ENCODE measurements around the gene JADE2.
"Not testable (repeated sequence)": the region's sequence is repeated elsewhere in the genome, so short reads cannot be mapped to it uniquely, and the experiment has no call there.

Gene JADE2

DNA sequence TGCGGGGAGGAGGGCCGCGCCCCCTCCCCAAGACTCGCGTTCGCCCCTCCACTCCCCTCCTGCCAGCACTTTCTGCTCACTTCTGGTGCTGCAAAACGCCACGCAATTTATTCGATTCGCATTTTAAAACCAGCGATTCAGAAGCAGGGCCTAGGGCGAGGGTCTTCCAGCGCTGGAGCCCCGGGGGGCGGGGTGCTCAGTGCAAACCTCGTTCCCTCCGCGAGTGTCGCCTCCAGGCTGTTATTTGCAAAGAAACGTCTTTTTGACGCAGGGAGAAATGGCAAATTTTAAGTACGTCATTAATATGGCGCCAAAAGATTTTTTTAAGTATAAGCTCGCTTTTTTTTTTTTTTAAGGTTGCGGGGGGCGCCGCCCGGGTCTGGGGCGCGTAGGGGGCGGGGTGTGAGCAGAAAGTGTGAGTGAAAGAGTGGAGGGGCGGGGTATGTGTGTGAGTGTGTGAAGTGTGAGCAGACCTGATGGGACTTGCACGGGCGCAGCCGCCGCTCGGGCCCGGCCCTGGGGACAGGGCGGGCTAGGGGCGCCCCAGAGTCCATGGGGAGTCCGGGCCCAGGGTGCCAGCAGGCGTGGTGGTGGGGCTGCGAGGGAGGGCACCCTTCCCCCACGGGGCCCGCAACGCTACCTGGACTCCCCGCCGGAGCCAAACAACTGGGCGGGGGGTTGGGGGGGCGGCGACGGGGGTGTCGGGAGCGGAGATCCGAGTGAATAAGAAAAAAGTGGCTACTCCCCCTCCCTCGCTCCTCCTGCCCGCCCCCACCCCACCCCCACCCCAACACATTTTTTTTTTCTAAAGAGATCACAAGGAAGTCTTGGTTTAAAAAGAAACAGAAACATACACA is at the start of gene JADE2:
Gene JADE2, plus strand, starts transcription at position 845 of the 857 bp plus-strand sequence. CDS start 10,188 bp downstream, outside the sequence.
- H3K4me1 ChIP-seq (ENCODE audit: insufficient read depth, low read length) = peaks cover 43% of the 10 kb centered on the region
- H3K36me3 ChIP-seq (ENCODE audit: insufficient read depth, low read length) = no peaks in the 10 kb centered on the region
- peak within 1 kb of the TSS; percentile 96 for H3K9ac ChIP-seq (ENCODE audit: low read depth, low read length)
- no peaks in the 10 kb centered on the region for H3K9me3 ChIP-seq (ENCODE audit: control insufficient read depth, insufficient read depth, low read length)

DNA sequence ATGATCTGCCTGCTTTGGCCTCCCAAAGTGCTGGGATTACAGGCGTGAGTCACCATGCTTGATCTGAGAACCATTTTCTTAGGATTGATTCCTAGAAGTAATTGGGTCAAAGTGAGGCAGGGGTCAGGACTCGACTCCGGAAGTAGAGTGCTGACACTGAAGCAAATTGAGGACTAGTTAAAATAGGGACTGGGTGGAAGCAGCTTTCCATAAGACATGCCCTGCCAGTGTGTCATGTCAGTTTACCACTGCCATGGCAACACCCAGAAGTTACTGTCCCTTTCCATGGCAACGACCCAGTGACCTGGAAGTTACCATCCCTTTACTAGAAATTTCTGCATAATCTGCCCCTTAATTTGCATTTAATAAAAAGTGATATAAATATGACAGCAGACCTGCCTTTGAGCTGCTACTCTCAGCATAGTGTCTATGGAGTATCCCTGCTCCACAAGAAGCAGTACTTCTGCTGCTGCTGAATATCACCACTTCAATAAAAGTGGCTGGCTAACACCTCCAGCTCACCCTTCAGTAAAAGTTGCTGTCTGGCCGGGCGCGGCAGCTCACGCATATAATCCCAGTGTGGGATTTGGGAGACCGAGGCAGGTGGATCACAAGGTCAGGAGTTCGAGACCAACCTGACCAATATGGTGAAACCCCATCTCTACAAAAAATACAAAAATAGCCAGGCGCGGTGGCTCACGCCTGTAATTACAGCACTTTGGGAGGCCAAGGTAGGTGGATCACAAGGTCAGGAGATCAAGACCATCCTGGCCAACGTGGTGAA is 47.8 kb upstream of the JADE2 start:
- no peak overlapping the region for H3K9ac ChIP-seq (ENCODE audit: low read depth, low read length)
- no peaks in the 10 kb centered on the region; the same call in 1 of the 2 replicates for H3K9me3 ChIP-seq (ENCODE audit: control insufficient read depth, insufficient read depth, low read length)
- no peaks in the 10 kb centered on the region for H3K36me3 ChIP-seq (ENCODE audit: insufficient read depth, low read length)
- H3K4me1 ChIP-seq (ENCODE audit: insufficient read depth, low read length) = no peaks in the 10 kb centered on the region

DNA sequence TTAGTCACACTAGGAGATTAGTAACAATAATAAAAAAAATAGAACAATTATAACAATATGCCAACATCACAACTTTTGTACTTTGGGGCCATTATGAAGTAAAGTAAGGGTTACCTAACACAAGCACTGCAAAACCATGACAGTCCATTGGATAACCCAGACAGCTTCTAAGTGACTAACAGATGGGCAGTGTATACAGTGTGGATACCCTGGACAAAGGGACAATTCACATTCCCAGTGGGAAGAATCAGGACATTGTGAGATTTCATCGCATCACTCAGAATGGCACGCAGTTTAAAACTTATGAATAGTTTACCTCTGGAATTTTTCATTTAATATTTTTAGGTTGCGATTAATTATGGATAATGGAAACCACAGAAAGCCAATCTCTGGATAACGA is 45.6 kb upstream of the JADE2 start:
- H3K36me3 ChIP-seq (ENCODE audit: insufficient read depth, low read length) = no peaks in the 10 kb centered on the region
- no peak overlapping the region for H3K9ac ChIP-seq (ENCODE audit: low read depth, low read length)
- H3K4me1 ChIP-seq (ENCODE audit: insufficient read depth, low read length) = no peaks in the 10 kb centered on the region
- H3K9me3 ChIP-seq (ENCODE audit: control insufficient read depth, insufficient read depth, low read length) = no peaks in the 10 kb centered on the region

DNA sequence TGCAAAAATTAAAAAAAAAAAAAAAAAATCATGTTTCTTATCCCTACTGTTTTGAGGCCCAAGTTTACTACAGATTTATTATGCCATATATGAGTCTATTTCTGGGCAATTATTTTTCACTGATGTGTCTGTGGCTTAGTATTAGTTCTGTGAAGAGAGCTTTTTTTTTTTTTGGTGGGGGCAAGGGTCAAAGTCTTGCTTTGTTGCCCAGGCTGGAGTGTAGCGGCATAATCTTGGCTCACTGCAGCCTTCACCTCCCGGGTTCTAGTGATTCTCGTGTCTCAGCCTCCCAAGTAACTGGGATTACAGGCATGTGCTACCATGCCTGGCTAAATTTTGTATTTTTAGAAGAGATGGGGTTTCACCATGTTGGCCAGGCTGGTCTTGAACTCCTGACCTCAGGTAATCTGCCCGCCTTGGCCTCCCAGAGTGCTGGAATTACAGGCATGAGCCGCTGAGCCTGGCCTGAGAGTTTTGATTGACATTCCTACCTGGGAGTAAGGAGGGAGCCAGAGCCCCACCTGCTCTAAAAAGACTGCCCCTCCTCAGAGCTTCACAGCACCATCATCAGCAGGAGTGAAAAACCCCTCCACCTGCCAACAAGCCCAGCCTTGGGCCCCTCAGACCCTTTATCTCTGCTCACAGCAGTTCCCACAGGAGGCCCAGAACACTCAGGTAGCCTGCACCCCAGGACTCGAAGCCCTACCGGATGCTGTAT is 36.1 kb upstream of the JADE2 start:
- Histone ChIP-seq H3K9me3 (ENCODE audit: control insufficient read depth, insufficient read depth, low read length) (peaks cover 10% of the 10 kb centered on the region; the same call in 1 of the 2 replicates), H3K9ac (ENCODE audit: low read depth, low read length) (no peak overlapping the region), H3K4me1 (ENCODE audit: insufficient read depth, low read length) (peaks cover 5% of the 10 kb centered on the region; the same call in 1 of the 2 replicates), H3K36me3 (ENCODE audit: insufficient read depth, low read length) (no peaks in the 10 kb centered on the region)

DNA sequence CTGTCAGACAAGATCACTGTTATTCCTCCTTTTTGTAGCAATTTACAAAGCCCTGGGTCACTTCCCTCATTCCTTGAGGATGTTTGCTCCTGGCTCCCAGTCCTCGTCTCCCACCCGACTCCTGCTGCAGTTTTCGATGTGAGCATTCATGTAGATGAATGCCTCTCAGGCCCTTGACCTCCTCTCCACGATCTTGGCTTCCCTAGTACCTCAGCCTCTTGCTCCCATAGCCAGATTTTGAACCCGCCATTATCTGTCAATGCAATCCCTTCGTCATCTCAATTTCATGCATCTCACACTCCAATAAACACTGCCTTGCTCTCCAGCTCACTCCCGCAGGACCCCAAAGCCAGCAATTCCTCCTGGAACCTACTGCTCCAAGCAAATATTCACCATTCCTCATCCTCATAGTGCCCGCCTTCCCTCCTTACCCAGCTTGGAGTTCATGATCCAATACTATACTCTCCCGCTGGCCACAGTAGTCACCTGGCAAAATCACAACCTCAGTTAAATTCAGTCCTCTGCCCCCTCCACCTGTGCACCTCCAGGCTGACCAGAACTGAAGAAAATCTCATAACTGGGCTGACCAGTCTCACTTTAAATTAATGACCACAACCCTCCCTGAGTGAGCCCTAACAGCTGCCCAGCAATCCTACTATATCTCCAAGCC is 35.1 kb upstream of the JADE2 start:
- Histone ChIP-seq H3K9me3 (ENCODE audit: control insufficient read depth, insufficient read depth, low read length) (peaks cover 5% of the 10 kb centered on the region; the same call in 1 of the 2 replicates), H3K4me1 (ENCODE audit: insufficient read depth, low read length) (peaks cover 5% of the 10 kb centered on the region; the same call in 1 of the 2 replicates), H3K9ac (ENCODE audit: low read depth, low read length) (no peak overlapping the region), H3K36me3 (ENCODE audit: insufficient read depth, low read length) (no peaks in the 10 kb centered on the region)

DNA sequence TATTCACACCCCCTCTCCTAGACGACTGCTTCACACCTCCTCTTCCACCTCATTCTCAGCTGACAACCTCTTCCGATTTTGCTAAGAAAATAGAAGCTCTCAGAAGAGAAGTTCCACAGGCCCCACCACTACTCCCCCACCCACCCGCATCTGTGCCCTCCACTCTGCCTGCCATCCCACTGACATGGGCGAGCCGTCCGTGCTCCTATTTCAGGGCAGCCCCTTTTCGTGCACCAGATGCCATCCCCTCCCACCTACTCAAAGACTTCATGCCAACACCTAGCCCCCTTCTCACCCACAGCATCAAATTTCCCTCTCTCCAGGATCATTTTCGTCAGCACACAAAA is 34.6 kb upstream of the JADE2 start:
- Histone ChIP-seq H3K4me1 (ENCODE audit: insufficient read depth, low read length) (peaks cover 5% of the 10 kb centered on the region; the same call in 1 of the 2 replicates), H3K9ac (ENCODE audit: low read depth, low read length) (no peak overlapping the region), H3K36me3 (ENCODE audit: insufficient read depth, low read length) (no peaks in the 10 kb centered on the region), H3K9me3 (ENCODE audit: control insufficient read depth, insufficient read depth, low read length) (peaks cover under 1% of the 10 kb centered on the region; the same call in 1 of the 2 replicates)

DNA sequence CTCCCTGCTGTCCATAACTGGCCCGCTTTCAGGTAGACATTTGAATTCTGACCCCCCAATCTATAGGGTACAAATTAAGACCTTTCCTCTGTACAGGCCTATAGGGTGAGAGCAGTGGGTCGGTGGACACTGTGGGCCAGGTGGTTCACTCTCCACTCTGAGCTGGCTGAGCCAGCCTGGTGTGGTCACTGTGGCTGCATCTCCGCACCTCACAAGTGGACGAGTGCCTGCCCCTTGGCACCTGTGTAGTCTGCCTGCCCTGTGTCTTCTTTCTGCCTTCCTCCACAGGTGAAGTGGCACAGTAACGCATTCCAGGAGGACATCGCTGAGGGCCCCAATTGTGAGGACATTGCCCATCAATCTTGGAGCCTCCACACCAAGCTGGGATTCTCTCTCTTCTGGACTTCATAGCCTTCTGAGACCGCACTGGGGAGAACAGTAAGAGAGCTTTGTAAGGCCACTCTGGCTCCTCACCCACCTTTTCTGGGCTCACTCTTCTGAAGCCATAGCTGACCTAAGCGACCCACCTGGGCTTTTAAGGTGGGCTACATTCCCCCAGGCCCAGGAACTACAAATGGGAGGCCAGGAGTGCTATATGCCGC is 33.5 kb upstream of the JADE2 start:
- H3K9ac ChIP-seq (ENCODE audit: low read depth, low read length) = no peak overlapping the region

DNA sequence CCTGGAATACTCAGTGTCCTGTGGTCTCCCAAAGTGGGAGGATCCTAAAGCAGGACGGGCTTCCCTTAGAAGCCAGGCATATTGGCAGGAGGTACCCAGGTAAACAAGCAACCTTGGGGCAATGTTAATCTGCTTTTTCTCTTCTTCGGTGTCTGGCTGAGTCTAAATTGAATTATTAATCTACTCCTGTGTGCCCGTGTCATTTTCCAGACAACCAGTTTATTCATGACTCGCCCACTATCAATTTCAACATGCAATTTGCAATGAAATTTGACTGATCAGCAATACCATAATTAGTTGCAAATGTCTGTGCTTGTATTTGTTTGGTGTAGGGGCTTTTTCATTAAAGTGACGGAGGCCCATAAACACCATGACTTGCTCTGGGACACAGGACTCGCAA is 32.9 kb upstream of the JADE2 start:
- no peak overlapping the region for H3K9ac ChIP-seq (ENCODE audit: low read depth, low read length)
- H3K36me3 ChIP-seq (ENCODE audit: insufficient read depth, low read length) = no peaks in the 10 kb centered on the region
- H3K9me3 ChIP-seq (ENCODE audit: control insufficient read depth, insufficient read depth, low read length) = no peaks in the 10 kb centered on the region
- peaks cover 5% of the 10 kb centered on the region; the same call in 1 of the 2 replicates for H3K4me1 ChIP-seq (ENCODE audit: insufficient read depth, low read length)

More for the DNA sequence above, 33.5 kb upstream of the JADE2 start:
- Histone ChIP-seq H3K4me1 (ENCODE audit: insufficient read depth, low read length) (peaks cover 5% of the 10 kb centered on the region; the same call in 1 of the 2 replicates), H3K9me3 (ENCODE audit: control insufficient read depth, insufficient read depth, low read length) (no peaks in the 10 kb centered on the region), H3K36me3 (ENCODE audit: insufficient read depth, low read length) (no peaks in the 10 kb centered on the region)

DNA sequence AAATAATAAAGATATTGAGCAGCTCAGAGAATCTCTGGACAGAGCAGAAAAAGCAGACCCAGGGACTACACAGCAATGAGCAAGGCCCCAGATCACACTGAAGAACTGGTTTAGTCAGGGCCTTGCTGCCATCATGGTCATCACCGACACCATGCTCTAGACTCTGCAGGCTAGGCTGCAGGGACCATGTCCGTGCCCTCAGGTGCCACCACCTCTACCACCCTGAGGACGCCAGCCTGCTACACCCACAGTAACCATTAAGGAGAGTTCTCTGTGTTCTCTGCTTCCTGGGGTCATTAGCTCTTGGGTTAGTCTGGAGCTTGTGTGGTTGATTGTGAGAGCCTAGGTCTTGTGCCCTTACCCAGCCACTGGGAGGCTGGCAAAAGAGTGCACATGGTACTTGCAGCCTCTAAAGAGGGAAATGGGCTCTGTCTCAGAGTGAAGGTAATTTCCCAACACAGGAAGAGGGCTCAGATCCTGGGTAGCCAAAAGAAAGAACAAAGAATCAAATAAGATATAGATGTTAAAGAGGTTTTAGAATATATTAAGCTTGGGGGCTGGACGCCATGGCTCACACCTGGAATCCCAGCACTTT is 31.9 kb upstream of the JADE2 start:
- Histone ChIP-seq H3K9me3 (ENCODE audit: control insufficient read depth, insufficient read depth, low read length) (no peaks in the 10 kb centered on the region), H3K36me3 (ENCODE audit: insufficient read depth, low read length) (no peaks in the 10 kb centered on the region), H3K4me1 (ENCODE audit: insufficient read depth, low read length) (peaks cover 5% of the 10 kb centered on the region; the same call in 1 of the 2 replicates), H3K9ac (ENCODE audit: low read depth, low read length) (no peak overlapping the region)

DNA sequence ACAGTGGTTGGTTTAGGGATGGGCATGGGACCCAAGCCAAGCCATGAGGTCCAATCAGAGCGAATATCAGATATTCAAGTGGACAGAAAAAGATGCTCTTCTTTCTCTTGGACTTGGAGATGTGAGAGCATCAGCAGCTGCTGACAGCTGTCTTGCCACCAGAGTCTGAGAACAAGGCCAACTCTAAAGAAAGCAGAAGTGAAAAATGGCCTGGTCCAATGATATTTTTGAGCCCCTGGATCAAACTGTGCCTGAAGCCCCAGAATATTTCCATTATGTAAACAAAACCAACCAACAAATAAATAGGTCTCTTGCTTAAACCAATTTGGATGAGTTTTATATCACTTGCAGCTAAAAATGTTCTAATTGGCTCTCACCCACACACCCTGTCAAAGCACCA is 30.7 kb upstream of the JADE2 start:
- Histone ChIP-seq H3K4me1 (ENCODE audit: insufficient read depth, low read length) (peaks cover 3% of the 10 kb centered on the region; the same call in 1 of the 2 replicates), H3K36me3 (ENCODE audit: insufficient read depth, low read length) (no peaks in the 10 kb centered on the region), H3K9ac (ENCODE audit: low read depth, low read length) (no peak overlapping the region), H3K9me3 (ENCODE audit: control insufficient read depth, insufficient read depth, low read length) (no peaks in the 10 kb centered on the region)

DNA sequence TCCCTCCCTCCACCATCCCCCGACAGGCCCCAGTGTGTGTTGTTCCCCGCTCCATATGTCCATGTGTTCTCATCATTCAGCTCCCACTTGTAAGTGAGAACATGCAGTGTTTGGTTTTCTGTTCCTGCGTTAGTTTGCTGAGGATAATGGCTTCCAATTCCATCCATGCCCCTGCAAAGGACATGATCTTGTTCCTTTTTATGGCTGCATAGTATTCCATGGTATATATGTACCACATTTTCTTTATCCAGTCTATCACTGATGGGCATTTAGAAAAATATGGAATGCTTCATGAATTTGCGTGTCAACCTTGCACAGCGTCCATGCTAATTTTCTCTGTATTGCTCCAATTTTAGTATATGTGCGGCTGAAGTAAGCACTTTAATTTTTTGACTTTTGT is 25.6 kb upstream of the JADE2 start:
- peaks cover 36% of the 10 kb centered on the region for H3K4me1 ChIP-seq (ENCODE audit: insufficient read depth, low read length)
- H3K9ac ChIP-seq (ENCODE audit: low read depth, low read length); H3K36me3 ChIP-seq (ENCODE audit: insufficient read depth, low read length); H3K9me3 ChIP-seq (ENCODE audit: control insufficient read depth, insufficient read depth, low read length): not testable (repeated sequence)

DNA sequence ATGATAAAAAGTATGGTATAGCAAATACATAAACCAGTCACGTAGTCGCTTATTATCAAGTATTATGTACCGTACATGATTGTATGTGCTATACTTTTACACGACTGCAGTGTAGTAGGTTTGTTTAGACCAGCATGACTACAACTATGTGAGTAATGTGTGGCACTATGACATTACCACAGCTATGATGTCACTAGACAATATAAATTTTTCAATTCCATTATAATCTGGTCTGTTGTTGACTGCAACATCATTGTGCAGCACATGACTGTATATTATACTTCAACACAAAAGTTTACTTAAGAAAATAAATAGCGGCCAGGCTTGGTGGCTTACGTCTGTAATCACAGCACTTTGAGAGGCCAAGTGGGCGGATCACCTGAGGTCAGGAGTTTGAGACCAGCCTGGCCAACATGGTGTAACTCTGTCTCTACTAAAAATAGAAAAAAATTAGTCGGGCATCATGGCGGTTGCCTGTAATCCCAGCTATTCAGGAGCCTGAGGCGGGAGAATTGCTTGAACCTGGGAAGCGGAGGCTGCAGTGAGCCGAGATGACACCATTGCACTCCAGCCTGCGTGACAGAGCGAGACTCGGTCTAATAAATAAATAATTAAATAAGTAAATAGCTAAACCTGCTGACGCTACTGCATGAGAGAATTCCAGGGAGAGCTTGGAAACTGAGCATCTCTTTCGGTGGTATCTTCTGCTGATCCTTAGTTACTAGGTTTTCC is 24.6 kb upstream of the JADE2 start:
- no peak overlapping the region for H3K9ac ChIP-seq (ENCODE audit: low read depth, low read length)
- no peaks in the 10 kb centered on the region for H3K36me3 ChIP-seq (ENCODE audit: insufficient read depth, low read length)
- peaks cover 40% of the 10 kb centered on the region for H3K4me1 ChIP-seq (ENCODE audit: insufficient read depth, low read length)
- H3K9me3 ChIP-seq (ENCODE audit: control insufficient read depth, insufficient read depth, low read length) = no peaks in the 10 kb centered on the region

DNA sequence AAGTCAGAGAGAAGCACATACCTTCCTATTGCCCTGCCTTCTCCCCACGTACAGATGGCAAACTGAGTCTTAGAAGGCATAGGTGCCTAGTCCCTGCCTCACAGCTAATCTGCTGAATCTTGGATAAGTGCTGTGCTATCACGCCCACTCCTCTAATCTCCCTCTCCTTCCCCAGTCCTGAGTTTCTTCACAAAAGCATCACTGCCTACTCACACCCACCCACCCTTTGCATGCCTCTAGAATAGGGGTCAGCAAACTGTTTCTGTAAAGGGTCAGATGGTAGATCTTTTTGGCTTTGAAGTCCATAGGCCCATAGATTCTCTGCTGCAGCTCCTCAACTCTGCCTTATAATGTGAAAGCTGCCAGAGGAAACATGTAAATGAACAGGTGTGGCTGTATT is 23.2 kb upstream of the JADE2 start:
- H3K9me3 ChIP-seq (ENCODE audit: control insufficient read depth, insufficient read depth, low read length) = no peaks in the 10 kb centered on the region
- no peak overlapping the region for H3K9ac ChIP-seq (ENCODE audit: low read depth, low read length)
- peaks cover 52% of the 10 kb centered on the region for H3K4me1 ChIP-seq (ENCODE audit: insufficient read depth, low read length)
- H3K36me3 ChIP-seq (ENCODE audit: insufficient read depth, low read length) = no peaks in the 10 kb centered on the region

Measured in ES-I3 (cell line).